ENCODE data around the gene KLF8. TPM values are rescaled to one million over a fixed set of nuclear protein-coding genes. Genes with fewer than 3 reads are reported as not detected.

KLF8 gene
- polyA plus RNA-seq, 3 donors = 0.34 to 1.5 TPM; not detected in 1

GRCh38 chrX:56211701-56212100, 20.5 kb upstream of the KLF8 start:
- no peak for DNase-seq
- WGBS (ENCODE audit: insufficient coverage) = 100% methylated on average over 1 of the region's 3 CpGs
- H3K9me3 Mint-ChIP-seq = peaks cover 0 to 13% (median 4%) of the 10 kb centered on the region in 7 donors

GRCh38 chrX:56216332-56216731, 15.8 kb upstream of the KLF8 start:
- Histone ChIP-seq H3K9me3 (replicated peaks in 1 of 2; ENCODE audit: control insufficient read depth in 1 of 2, insufficient read depth in 1 of 2, low read length in 2 of 2) (peaks cover 3 to 4% of the 10 kb centered on the region in 2 donors), H3K36me3 (replicated peaks in 1 of 2; ENCODE audit: control insufficient read depth in 1 of 2, insufficient read depth in 2 of 2, low read length in 2 of 2) (no peaks in the 10 kb centered on the region), H3K27ac (ENCODE audit: low read depth in 1 of 2, low read length in 2 of 2) (no peak overlapping the region), H3K4me1 (ENCODE audit: control insufficient read depth in 1 of 2, insufficient read depth in 2 of 2, low read length in 2 of 2) (no peaks in the 10 kb centered on the region), H3K9ac (ENCODE audit: insufficient read depth, low read length, poor library complexity, severe bottlenecking) (no peak overlapping the region), H3K4me2 (replicated peaks; ENCODE audit: extremely low read depth, low read length, poor library complexity, severe bottlenecking) (no peak overlapping the region), H2AFZ (ENCODE audit: insufficient read depth, low read depth, low read length, poor library complexity, severe bottlenecking) (no peak overlapping the region), H3K79me2 (ENCODE audit: insufficient read depth, low read length) (no peaks in the 10 kb centered on the region), H3K4me3 (replicated peaks in 1 of 3; ENCODE audit: low read depth in 2 of 3, low read length in 3 of 3) (no peak overlapping the region), H4K20me1 (ENCODE audit: insufficient read depth, low read length) (no peaks in the 10 kb centered on the region), H3K27me3 (ENCODE audit: control insufficient read depth in 2 of 2, insufficient read depth in 2 of 2, low read length in 2 of 2) (no peaks in the 10 kb centered on the region)
- Mint-ChIP-seq H3K4me3 (no peak overlapping the region), H3K27ac (no peak overlapping the region), H3K4me1 (no peaks in the 10 kb centered on the region), H3K36me3 (no peaks in the 10 kb centered on the region), H3K9me3 (peaks cover 0 to 3% (median 1%) of the 10 kb centered on the region in 7 donors), H3K27me3 (ENCODE audit: low read depth in 3 of 3) (no peaks in the 10 kb centered on the region)
- DNase-seq = no peak
- TF ChIP-seq CTCF (IDR thresholded peaks at IDR 0.05) = no peak
- WGBS (ENCODE audit: insufficient coverage) = no CpG with 5 or more reads among the region's 1 CpG
- intact Hi-C loops (cut with micrococcal nuclease) = no loop called here

More at GRCh38 chrX:56211701-56212100, 20.5 kb upstream of the KLF8 start:
- Mint-ChIP-seq H3K4me1 (no peaks in the 10 kb centered on the region), H3K27me3 (ENCODE audit: low read depth in 3 of 3) (peaks cover 0 to 2% (median 1%) of the 10 kb centered on the region in 3 donors), H3K36me3 (no peaks in the 10 kb centered on the region), H3K27ac (no peak overlapping the region), H3K4me3 (no peak overlapping the region)
- Histone ChIP-seq H3K27ac (ENCODE audit: low read depth in 1 of 2, low read length in 2 of 2) (no peak overlapping the region), H3K79me2 (ENCODE audit: insufficient read depth, low read length) (no peaks in the 10 kb centered on the region), H3K36me3 (replicated peaks in 1 of 2; ENCODE audit: control insufficient read depth in 1 of 2, insufficient read depth in 2 of 2, low read length in 2 of 2) (no peaks in the 10 kb centered on the region), H3K9me3 (replicated peaks in 1 of 2; ENCODE audit: control insufficient read depth in 1 of 2, insufficient read depth in 1 of 2, low read length in 2 of 2) (peaks cover 7 to 11% of the 10 kb centered on the region in 2 donors), H4K20me1 (ENCODE audit: insufficient read depth, low read length) (no peaks in the 10 kb centered on the region), H3K4me2 (replicated peaks; ENCODE audit: extremely low read depth, low read length, poor library complexity, severe bottlenecking) (no peak overlapping the region), H3K4me1 (ENCODE audit: control insufficient read depth in 1 of 2, insufficient read depth in 2 of 2, low read length in 2 of 2) (no peaks in the 10 kb centered on the region), H2AFZ (ENCODE audit: insufficient read depth, low read depth, low read length, poor library complexity, severe bottlenecking) (no peak overlapping the region), H3K27me3 (ENCODE audit: control insufficient read depth in 2 of 2, insufficient read depth in 2 of 2, low read length in 2 of 2) (no peaks in the 10 kb centered on the region), H3K4me3 (replicated peaks in 1 of 3; ENCODE audit: low read depth in 2 of 3, low read length in 3 of 3) (no peak overlapping the region), H3K9ac (ENCODE audit: insufficient read depth, low read length, poor library complexity, severe bottlenecking) (no peak overlapping the region)
- intact Hi-C loops (cut with micrococcal nuclease) = no loop called here
- no peak for TF ChIP-seq CTCF (IDR thresholded peaks at IDR 0.05)
